ENCODE data around the gene PACSIN2.
"Not testable (repeated sequence)": the region's sequence is repeated elsewhere in the genome, so short reads cannot be mapped to it uniquely, and the experiment has no call there.

The PACSIN2 gene

GRCh38 chr22:42973536-42973881 lies 41.4 kb downstream of the PACSIN2 start:
- no peak for DNase-seq
- TF ChIP-seq POLR2A (IDR thresholded peaks at IDR 0.05; ENCODE audit: low read length) = no peak
- no peak for TF ChIP-seq GATA1 (IDR thresholded peaks at IDR 0.05; ENCODE audit: low read depth, low read length)

DNA sequence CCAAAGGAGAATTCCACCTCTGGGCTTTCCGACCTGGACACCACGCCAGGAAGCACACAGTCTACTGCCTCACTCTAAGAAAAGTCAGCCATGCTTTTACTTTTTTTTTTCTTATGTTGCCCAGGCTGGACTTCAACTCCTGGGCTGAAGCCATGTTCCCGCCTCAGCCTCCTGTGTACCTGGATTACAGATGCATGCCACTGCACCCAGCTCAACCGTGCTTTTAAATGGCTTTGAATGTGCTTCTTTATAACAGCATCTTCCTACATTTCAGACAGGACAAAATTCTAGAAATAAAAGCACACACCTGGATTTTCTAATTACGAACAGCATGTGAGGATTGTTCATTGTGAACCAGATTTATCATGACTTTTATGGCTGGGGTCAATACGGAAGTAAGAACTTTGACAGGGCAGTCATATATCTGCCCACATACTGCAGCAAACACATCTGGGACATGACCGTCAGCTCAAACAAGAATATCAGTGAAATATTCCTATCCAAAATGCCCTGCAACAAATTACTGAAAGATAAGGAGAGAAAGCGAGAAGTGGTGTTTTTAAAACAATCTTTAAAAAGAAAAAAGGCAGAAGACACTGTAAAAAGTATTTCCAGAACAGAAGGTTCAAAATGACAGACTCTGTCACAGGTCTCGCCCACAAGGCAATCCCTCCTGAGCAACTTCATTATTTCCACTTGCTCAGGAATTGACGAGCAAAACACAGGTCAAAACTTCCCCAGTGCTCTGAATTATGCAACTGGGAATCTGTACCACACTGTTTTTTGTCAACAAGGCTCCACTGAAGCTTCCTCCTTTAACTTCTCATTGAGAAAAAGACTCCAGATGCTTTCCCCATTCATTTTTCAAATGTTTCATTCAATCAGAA lies 42.1 kb downstream of the PACSIN2 start:
- TF ChIP-seq POLR2A (IDR thresholded peaks at IDR 0.05; ENCODE audit: low read length) = no peak
- TF ChIP-seq GATA1 (IDR thresholded peaks at IDR 0.05; ENCODE audit: low read depth, low read length) = no peak
- no peak for DNase-seq

GRCh38 chr22:42971473-42971860 lies 43.5 kb downstream of the PACSIN2 start:
- DNase-seq = not testable (repeated sequence)

DNA sequence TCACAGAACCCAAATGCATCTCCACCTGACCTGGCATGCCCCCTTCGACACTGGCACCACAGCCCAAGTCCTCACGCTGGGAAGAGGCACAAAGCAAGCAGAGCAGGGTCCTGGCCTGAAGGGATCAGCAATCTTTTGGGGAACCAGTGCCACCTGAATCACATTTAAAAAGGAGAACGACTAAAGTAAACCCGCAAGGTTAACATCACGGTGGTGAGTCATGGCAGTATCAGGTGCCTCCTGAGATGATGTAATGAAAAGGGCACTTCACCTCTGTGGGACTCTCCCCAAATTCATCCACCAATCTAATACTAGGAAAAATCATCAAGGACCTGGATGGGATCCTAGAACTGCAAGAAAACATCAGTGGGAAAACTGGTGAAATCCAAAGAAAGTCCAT lies 44.9 kb downstream of the PACSIN2 start:
- TF ChIP-seq GATA1 (IDR thresholded peaks at IDR 0.05; ENCODE audit: low read depth, low read length) (no peak), POLR2A (IDR thresholded peaks at IDR 0.05; ENCODE audit: low read length) (no peak)
- DNase-seq = no peak

DNA sequence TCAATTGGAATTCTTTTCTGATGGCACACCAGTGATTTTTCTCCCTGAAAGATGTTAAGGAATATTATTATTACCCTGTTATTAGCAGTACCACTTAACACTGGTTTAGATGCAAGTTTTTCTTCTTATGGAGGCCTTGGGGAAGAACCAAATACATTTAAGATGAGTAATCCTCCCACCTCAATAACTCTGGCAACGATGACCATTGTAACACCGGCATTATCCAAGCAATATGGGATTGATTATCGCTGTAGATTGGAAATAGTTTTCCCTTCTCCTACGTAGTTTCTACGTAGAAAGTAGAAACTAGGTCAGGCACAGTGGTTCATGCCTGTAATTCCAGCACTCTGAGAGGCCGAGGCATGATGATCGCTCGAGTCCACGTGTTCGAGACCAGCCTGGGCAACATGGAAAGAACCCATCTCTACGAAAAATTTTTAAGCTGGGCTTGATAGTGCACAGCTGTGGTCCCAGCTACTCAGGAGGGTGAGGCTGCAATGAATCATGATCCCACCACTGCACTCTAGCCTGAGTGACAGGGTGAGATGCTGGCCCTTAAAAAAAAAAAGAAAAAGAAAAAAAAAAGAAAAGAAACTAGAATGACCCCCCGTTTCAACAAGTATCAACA lies 45.5 kb downstream of the PACSIN2 start:
- no peak for DNase-seq
- TF ChIP-seq POLR2A (IDR thresholded peaks at IDR 0.05; ENCODE audit: low read length) = no peak
- TF ChIP-seq GATA1 (IDR thresholded peaks at IDR 0.05; ENCODE audit: low read depth, low read length) = no peak

DNA sequence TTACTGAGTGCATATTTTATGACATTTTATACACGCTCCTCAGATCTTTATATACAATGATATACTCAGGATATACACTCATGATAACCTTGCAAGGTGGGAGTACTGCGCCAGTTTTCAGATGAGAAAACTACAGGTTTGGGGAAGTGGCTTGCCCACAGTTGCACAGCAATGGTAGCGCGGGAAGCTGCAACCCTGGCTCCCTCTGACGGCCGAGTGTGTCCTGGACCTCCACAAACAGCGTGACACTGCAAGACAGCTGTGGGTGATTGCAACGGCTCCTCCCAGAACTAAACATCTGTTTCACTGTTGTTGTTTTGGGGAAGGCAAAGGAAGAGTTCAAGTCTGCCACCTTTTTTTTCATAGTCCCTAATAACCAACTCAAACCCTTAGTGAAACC lies 47.0 kb downstream of the PACSIN2 start:
- TF ChIP-seq GATA1 (IDR thresholded peaks at IDR 0.05; ENCODE audit: low read depth, low read length) (no peak), POLR2A (IDR thresholded peaks at IDR 0.05; ENCODE audit: low read length) (no peak)
- peak; percentile 84 to 88 for DNase-seq

DNA sequence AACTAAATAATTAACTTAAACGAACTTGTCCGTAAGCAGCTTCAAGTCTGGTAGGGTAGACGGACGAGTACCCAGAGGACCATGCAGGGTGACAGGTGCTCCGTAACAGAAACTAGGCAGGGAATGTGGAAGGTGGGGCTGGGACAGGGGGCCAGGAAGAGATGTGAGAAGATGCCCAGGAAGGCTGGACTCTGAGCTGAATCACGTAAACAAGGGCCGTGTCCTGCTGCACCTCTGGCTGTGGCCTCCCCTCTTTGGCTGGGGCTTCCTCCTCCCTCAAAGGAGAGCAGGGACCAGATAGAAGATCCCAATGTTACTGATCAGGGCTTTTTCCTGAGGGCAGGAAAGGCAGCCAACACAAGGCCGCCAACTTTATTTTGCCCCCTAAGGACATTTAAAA lies 47.9 kb downstream of the PACSIN2 start:
- TF ChIP-seq POLR2A (IDR thresholded peaks at IDR 0.05; ENCODE audit: low read length) (no peak), GATA1 (IDR thresholded peaks at IDR 0.05; ENCODE audit: low read depth, low read length) (no peak)
- no peak for DNase-seq

GRCh38 chr22:42966497-42966896 lies 48.5 kb downstream of the PACSIN2 start:
- TF ChIP-seq POLR2A (IDR thresholded peaks at IDR 0.05; ENCODE audit: low read length) (no peak), GATA1 (IDR thresholded peaks at IDR 0.05; ENCODE audit: low read depth, low read length) (no peak)
- DNase-seq = no peak

DNA sequence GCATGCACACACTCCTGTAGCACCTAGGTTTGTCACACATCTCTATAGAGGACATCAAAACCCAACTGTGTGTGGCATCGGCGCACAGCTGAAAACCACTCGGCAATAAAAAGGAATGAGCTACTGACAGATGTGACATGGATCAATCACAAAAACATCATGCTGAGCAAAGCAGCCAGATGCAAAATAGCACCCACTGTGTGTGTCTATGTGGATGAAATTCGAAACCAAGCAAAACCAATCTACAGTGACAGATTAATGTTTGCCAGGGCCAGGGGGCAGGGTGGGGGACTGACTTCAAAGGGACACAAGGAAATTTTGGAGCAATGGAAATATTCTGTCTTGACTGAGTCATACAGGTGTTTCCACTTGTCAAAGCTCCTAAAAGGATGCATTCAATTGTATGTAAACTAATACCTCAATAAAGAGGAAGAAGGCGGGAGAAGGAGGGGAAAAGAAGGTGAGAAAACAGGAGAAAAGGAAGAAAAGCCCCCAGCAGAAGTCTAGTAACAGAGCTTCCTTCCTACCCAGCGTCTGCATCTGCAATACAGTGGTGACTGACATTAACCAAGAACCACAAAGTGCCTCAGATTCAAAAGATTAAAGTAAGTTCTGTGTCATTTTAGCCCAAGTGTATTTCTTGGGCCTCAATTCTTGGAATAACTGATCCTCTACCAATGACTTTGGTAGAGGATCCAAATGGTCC lies 49.8 kb downstream of the PACSIN2 start:
- DNase-seq = no peak
- TF ChIP-seq POLR2A (IDR thresholded peaks at IDR 0.05; ENCODE audit: low read length) (no peak), GATA1 (IDR thresholded peaks at IDR 0.05; ENCODE audit: low read depth, low read length) (no peak)

DNA sequence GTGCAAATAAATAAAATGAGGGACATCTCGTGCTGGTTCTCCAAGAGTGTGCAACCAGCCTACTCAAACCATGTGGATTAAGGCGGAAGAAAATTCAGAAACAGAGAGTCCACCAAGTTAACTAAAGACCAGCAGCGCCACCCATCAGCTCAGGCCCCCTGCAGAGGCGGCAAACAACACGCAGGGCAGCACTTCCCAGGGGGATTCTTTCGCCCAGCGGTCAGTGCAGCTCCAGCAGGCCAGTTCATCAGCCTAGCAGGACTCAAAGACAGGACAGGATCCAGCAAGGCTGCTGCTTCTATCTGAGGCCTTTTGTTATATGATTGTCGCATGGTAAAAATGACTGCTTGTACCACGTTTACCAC lies 51.7 kb downstream of the PACSIN2 start:
- DNase-seq = no peak
- TF ChIP-seq GATA1 (IDR thresholded peaks at IDR 0.05; ENCODE audit: low read depth, low read length) = no peak
- TF ChIP-seq POLR2A (IDR thresholded peaks at IDR 0.05; ENCODE audit: low read length) = no peak

- DNase-seq = peak; percentile 90 to 93
- TF ChIP-seq POLR2A (IDR thresholded peaks at IDR 0.05; ENCODE audit: low read length) = no peak
- TF ChIP-seq GATA1 (IDR thresholded peaks at IDR 0.05; ENCODE audit: low read depth, low read length) = no peak
Observed at GRCh38 chr22:42962295-42963230, 52.4 kb downstream of the PACSIN2 start.

GRCh38 chr22:42961810-42962209 lies 53.1 kb downstream of the PACSIN2 start:
- TF ChIP-seq GATA1 (IDR thresholded peaks at IDR 0.05; ENCODE audit: low read depth, low read length) = no peak
- no peak for TF ChIP-seq POLR2A (IDR thresholded peaks at IDR 0.05; ENCODE audit: low read length)
- peak; percentile 76 to 77 for DNase-seq

DNA sequence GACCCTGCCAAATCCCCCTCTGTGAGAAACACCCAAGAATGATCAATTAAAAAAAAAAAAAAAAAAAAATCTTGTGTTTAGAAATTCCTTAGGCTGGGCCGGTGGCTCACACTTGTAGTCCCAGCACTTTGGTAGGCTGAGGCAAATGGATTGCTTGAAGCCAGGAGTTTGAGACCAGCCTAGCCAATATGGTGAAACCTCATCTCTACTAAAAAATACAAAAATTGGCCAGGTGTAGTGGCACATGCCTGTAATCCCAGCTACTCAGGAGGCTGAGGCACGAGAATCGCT lies 53.6 kb downstream of the PACSIN2 start:
- not testable (repeated sequence) for DNase-seq
